Stimulated activated CD4-positive, alpha-beta T cell treated with anti-CD3 and anti-CD28 coated beads, TNF-alpha, amount 100 ng/mL, for 24 hours (primary cell): ENCODE results near the gene DNAJA3.

Source experiments
- DNase-seq, 3 experiments: peaks; one replicate each; pipeline ENCODE4 v3.0.0-alpha.2; 2020; ENCODE audit warnings: low read depth in 3 of 3

The DNAJA3 gene

DNA sequence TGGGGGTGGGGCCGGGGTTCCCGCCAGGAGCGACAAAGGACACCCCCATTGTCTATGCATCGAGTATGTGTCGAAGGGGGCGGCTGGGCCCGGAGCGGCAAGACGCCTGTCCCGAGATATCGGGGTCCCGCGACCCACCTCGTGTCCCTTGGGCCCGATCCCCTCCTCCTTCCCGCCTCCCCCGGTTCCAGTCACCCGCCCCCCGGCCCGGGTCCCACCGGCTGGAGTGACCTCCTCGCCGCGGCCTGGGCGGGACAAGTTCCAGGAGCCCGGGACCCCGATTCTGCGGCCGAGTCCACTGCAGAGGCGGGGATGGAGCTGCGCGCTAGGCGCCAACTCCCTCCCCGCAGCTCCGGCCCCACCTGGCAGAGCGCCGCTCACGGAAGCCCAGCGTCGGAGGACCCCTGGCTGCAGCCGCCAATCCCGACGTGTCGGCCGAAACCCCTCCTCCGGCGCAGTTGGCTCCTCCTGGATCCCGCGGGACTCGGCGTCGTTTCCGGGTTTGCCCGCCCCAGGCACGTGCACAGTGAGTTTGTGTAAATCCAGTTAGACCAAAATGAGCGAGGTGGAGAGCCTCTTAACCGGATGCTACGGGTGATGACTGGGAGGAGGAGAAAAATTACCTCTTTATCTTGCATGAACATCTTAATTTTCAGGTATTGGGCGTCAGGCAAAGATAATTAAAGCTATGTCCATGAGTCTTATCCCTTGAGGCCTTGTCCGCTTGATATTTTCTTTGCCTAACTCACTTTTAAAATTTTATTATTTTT, 48.7 kb downstream of the DNAJA3 start, which contains the start of gene NMRAL1:
Gene NMRAL1, minus strand, starts transcription at position 434 of the 770 bp plus-strand sequence. CDS start 493 bp downstream, outside the sequence.
- DNase-seq = peak; percentile 70 to 93 (median 70)

DNA sequence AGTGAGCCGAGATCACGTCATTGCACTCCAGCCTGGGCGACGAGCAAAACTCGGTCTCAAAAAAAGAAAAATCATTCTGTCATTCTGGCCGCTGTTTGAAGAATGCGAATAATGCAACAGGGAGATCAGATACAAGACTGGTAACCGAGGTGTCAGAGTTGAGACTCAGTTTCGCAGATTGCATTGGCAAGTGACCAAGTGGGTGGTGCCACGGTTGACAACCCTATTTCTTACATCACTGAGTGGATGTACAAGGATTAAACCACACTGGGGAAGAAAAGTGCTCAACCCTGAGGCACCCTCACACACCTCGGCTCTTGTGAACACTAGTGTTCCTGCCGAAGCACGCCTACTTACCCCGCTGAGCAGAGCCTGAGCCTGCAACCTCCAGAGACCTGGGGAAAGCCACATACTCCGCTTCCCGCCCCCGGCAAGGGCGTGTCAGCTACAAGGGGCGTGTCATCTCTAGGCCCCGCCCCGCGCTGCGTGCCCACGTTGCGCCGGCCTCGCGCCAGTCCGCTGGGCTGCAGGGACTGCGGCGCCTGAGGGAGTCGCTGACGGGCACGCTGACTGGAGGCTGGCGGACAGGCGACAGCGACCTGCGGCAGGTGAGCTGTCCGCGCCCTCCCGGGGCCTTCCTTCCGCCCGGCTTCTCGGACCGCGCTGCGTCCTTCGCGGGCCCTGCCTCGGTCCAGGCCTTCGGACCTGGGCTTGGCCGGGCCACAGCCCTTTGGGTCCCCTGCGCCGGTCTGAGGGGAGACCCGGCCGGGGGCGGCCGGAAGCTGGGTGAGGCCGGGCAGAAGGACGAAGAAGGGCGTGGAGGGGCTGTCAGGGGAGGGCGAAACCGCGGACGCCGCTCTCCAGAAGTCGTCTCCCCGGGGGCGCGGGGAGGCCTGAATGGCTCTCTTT, 50.5 kb downstream of the DNAJA3 start, which contains the start of gene HMOX2:
Gene HMOX2, plus strand, starts transcription at position 519 of the 909 bp plus-strand sequence. CDS start 29,127 bp downstream, outside the sequence.
- DNase-seq = peak; percentile 88 to 94 (median 88)

DNA sequence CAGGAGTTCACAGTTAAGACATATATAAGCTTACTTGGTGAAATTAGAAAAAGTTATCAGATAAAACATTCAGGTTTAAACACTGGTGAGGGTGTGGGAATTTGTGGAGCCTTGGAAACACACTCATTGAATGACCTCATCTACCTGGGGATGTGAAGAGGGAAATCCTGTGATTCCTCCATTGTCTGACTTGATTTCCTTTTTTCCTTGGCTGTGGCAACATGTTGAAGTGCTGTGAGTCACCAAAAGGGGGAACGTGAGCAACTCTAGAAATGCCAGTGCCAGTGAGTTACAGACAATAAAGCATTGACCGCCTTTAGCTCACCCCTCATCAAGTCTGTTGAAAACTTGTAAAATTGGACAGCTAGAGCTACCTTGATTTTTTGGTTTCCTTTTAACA, 52.3 kb downstream of the DNAJA3 start:
- DNase-seq = no peak

DNA sequence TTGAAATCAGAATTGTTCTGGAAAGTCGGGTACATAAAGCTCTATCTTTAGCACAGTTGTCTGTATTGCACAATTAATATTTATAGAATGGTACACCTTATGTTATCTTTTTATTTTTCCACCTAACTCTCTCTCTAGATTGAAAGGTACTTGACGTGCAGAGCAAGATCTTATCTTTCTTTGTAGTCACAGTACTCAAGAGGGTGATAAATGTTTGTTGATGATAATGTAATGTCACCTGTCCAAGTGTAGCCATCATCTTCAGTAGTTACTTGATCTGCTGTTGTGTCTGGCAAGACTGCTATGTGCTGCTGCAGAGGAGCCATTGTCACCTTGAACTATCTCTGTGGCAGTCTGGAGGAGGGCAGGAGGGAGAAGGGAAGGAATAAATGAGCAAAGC, 55.9 kb downstream of the DNAJA3 start:
- no peak for DNase-seq

DNA sequence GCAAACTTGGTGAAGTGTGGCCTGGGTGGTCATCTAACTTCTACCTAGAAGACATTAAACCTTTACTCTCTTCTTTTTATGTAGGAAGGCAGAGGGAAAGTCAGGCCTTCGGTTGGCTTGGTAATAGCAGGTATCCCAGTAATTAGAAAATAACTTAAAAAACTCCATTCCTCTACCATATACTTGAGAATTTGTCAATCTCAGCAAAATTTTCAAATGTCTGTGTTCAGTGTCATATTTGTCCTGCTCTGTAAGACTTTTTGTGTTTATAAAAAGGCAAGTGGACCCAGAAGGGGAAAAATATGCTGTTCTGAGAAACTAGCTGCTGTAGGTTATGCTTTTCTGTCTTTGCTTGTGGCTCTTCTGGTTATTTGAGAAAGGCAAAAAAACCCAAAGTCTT, 56.3 kb downstream of the DNAJA3 start:
- no peak for DNase-seq

DNA sequence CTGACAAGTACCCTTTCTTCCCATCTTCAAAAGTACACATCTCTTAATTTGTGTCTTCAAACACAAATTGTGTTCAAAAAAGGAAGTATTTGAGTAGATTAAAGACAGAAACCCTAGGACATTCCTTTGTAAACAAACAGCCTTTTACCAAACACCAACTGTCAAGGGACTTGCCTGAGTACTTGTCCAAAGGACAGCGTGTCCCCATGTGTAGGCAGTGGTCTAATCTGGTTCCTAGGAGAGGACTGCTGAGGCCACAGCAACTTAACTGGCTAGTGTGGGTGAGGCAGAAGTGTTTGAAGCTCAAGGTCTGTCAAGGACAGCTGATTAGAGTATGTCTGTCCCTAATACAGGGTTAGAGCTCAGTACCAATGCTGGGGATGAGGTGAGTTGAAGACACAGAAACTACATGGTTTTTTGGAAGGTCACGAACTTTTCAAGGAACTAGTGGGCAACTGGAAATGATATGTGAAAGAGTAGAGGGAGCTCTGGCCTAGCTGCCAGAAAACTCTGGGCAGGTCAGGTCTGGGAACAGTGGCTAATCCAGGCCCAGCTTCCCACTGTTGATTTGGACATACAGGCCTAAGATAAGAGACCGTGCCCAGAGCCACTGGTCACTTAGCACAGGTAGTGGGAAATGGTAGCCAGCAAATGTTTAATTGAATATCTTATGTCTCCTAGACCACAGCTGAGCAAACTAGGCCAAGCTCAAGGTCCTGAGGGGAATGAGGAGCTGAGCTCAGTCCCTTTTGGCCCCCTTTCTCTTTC, 60.6 kb downstream of the DNAJA3 start:
- no peak for DNase-seq

DNA sequence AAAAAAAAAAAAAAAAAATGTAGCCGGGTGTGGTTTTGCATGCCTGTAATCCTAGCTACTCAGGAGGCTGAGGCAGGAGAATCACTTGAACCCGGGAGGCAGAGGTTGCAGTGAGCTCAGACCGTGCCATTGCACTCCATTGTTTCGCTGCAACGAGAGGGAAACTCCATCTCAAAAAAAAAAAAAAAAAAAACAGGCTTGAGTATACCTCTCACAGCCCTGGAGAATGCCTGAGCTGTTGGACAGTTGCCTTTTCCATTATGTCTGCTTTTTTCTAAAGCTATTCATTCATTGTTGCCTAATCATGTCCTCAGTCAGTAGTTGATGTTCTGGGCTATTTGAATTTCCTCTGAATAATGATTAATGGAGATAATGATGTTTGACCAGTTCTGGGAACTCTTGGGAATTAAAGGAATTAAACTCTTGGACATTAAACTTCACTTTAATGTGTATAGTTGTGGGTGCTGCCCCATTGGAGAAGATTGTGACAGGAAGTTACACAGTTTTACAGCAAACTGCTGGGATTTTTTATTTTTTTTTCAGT, 62.4 kb downstream of the DNAJA3 start:
- DNase-seq = no peak

DNA sequence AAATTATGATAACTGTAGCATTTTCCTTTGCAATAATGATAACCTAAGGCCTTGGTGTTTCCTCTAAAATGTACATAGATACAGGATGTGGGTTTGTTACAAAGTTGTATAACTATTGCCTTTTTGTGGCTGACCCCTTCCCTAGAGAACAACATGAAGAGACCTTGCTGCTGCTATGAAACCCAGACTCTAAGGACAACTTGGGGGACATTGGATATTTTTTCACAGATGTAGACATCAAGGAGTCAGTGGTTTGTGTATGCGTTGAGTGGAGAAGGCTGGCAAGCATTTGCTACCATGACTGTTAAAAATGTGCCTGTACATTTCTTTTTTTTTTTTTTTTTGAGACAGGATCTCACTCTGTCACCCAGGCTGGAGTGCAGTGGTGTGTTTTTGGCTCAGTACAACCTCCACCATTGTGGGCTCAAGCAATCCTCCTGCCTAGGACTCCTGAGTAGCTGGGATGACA, 62.9 kb downstream of the DNAJA3 start:
- no peak for DNase-seq

DNA sequence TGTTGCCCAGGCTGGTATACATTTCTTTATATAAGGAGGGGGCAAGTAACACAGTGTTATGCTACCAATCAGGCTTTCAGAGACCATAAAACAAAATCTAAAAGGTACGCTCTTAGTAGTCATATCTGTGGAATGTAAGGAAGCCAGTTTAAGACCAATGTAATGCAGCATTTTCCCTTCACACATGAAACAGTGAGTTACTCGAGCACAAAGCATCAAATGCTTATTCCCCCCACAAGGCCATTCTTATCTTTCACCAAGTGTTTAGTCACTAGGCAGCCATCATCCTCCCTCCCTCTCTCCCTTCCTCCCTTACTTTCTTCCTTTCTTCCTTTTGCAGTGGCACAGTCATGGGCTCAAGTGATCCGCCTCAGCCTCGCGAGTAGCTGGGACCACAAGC, 63.4 kb downstream of the DNAJA3 start:
- DNase-seq = no peak

DNA sequence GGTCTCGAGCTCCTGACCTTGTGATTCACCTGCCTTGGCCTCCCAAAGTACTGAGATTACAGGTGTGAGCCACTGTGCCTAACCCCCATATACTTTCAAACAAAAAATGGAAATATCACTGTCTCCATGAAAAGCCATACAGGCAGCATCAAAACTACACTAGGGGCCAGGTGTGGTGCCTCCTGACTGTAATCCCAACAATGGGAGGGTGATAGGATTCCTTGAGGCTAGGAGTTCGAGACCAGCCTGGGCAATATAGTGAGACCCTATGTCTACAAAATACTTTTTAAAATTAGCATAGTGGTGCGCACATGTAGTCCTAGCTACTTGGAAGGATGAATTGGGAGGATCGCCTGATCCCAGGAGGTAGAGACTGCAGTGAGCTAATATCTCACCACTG, 66.2 kb downstream of the DNAJA3 start:
- no peak for DNase-seq

DNA sequence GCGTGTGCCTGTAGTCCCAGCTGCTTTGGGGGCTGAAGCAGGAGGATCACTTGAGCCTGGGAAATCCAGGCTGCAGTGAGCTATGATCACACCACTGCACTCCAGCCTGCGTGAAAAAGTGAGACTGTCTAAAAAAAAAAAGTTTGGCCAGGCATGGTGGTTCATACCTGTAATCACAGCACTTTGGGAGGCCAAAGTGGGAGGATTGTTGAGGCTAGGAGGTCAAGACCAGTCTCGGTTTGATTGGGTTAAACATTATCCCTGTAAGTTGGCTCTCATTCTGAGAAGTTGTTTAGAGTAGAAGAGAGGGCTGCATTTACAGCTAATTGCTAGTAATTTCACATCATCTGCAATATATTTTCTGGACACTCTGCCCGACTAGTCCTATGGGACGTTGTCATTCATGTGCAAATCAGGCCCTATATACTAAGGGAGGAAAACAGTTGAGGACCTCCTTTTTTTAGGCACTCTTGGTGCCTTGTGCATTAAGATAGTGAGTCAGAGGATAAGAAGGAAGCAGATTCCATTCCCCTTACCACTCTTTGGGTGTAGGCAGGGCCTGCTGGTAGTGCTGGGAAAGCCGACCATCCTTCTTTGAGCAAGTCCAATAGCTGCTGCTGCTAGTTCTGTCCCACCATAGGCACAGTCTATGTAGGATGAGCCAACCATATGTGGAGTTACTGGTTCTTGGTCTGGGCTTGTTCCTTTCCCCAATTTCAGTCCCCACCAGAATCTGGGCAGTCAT, 69.2 kb downstream of the DNAJA3 start:
- DNase-seq = no peak

DNA sequence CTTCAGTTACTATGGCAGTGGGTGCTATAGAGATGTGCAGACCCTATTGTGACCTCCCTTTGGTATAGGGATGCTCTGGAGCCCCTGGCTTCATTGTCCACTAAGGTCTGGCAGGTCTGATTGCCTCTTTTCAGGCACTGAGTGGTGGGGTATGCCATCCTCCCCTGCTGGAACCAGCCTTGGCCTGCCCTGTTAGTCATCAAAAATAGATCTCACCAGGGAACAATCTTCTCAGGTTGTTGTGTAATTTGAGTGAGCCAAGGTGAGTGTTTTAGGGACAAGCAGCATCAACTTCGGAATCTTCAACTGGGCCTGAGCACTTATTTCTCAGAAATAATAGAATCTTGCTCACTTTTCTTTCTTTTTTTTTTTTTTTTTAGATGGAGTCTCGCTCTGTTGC, 70.1 kb downstream of the DNAJA3 start:
- DNase-seq = no peak

DNA sequence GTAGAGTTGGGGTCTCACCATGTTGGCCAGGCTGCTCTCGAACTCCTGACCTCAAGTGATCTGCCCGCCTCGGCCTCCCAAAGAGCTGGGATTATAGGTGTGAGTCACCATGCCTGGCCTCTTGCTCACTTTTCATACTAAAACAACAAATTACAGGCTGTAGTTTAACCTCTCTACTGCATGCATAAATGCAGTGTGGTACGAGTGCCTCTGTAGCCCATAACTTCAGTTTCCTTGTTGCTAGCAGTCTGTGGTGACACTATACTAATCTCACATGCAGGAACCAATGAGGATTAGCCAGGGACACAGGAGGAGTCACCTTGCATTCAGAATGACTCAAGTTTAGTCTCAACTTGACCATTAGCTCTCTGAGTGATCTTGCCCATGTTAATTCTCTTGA, 70.6 kb downstream of the DNAJA3 start:
- DNase-seq = no peak

DNA sequence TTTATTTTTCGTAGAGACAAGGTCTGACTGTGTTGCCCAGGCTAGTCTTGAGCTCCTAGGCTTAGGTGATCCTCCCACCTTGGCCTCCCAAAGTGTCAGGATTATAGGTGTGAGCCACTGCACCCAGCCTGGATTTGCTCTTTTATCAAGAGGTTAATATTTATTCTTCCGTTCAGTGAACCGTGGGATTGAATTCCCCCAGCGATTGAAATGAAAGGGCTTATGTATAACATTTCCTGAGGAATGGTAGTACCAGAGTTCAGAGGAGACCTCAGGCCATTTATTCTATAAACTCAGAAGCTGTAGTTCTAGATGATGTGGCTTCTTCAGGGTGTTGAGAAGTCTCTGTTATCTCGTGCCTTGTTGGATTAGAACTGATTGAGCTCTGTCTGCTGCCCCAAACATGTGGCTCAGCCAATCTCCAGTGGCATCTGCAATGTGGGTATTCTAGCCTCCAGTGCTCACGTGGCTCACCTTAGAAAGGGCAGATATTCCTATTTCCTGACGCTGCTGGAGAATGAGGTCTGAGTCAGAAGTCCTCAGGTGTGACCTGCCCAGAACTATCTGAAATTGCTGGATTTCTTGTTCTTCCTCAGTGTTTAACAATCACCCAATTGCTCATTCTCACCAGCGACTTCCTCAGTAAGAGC, 73.0 kb downstream of the DNAJA3 start:
- no peak for DNase-seq

DNA sequence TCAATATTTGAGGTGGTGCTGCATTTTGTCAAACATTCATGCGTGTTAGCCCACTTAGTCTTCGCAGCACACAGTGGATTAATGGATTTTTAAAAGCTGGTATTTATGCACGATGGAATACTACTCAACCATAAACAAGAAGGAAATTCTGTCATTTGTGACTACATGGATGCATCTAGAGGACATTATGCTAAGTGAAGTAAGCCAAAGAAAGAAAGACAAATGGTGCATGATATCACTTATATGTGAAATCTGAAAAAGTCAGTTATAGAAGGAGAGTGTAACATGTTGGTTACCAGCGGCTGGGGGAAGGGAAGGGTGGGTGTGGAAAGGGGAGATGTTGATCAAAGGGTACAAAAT, 73.5 kb downstream of the DNAJA3 start:
- no peak for DNase-seq

DNA sequence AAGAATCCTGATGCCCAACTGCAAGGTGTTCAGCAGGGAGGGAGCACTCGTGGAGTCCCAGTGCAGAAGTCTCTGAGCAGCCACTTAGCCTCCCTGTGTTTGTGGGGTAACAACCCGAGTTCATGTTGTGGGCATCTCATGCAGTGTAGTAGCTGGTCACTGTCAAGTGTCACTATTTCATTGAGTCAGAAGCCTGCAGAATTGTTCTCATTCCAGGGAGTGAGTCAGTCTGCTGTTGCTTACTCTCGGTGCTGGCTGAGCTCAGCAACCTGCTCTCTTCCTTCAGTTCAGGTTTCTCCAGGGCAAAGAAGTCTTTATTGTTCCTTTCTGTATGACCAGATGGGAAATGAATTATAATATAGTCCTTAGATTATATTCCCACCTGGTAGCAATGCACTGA, 74.6 kb downstream of the DNAJA3 start:
- no peak for DNase-seq

DNA sequence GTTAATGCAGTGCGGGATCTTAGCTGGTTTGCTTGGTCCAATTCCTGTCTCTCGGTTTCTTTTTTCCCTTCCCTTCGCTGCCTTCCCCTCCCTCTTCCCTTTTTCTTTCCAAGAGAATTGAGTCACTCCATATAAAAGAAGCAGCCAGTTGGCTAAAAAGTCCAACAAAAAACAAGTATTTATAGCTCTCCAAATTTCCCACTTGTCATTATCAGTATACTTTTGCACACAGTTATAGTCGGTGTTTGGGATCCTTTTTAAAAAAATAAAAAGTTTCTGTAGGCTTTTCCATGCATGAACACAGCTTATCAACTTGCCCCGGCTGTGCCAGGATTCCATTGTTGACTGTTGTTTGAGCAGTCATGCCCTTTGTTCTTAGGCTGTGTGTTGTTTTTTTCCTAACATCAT, 75.4 kb downstream of the DNAJA3 start:
- no peak for DNase-seq

DNA sequence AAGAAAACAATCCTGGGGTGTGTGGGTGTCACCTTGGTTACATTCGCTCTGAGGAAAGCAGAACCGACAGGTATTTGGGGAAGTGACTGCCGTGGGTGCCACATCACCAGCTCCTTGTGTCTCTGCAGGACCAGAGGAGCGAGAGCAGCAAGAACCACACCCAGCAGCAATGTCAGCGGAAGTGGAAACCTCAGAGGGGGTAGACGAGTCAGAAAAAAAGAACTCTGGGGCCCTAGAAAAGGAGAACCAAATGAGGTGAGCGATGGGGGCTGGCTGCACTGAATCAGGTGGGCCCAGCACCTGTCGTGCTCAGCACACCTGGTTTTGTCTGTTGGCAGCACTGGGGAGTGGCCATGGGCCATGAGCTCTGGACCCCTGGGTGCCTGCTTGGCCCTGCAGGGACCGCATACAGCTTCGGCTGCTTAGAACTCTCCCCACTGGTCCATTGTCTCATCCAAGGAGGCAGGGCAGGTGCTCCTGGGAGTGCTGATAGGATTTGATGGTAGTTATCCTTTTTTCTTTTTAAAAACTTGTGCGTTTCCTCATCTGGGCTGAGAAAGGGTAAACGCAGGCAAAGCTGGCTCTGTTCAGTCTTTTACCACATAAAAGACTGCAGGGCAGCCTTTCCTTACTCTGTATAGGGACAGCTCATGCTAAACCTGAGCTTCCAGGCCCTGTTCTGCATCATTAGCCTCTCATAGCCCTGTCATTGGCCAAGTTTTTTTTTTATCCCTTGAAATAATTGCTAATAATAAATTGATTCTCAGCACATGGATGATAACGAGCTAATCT, 79.9 kb downstream of the DNAJA3 start:
- peak; percentile 33 to 64 (median 41) for DNase-seq
